Upper lobe of left lung (tissue), 4 donors: ENCODE data around the gene PRR7.

ENCODE experiments used
- CTCF ChIP-seq, 6 experiments: fragments of 450-650 bp in 4 of 6; fragments of 200-600 bp in 2 of 6; sonication (generic) in 2 of 6; IDR thresholded peaks; one replicate each; pipeline ENCODE4 v1.5.1; 2016 to 2019; ENCODE audit warnings: antibody characterized with exemption in 6 of 6
- EP300 ChIP-seq, 4 donors: sonication (generic); formaldehyde crosslinking; IDR thresholded peaks; one replicate each; pipeline ENCODE4 v1.5.1; 2017; ENCODE audit warnings: antibody characterized with exemption in 4 of 4, control low read depth in 2 of 4
- POLR2A ChIP-seq, 4 donors: fragments of 450-650 bp; IDR thresholded peaks; one replicate each; pipeline ENCODE4 v1.5.1; 2016 to 2017; ENCODE audit warnings: antibody characterized with exemption in 4 of 4, mild to moderate bottlenecking in 2 of 4
- POLR2AphosphoS5 ChIP-seq, 2 donors: sonication (generic); formaldehyde crosslinking; IDR thresholded peaks; one replicate each; pipeline ENCODE4 v1.5.1; 2017; ENCODE audit warnings: antibody characterized with exemption in 2 of 2

GRCh38 chr5:177491983-177492746, 45.6 kb downstream of the PRR7 start:
- no peak for TF ChIP-seq CTCF (IDR thresholded peaks at IDR 0.05)
- no peak for TF ChIP-seq POLR2AphosphoS5 (IDR thresholded peaks at IDR 0.05)
- no peak for TF ChIP-seq POLR2A (IDR thresholded peaks at IDR 0.05)
- TF ChIP-seq EP300 (IDR thresholded peaks at IDR 0.05) = no peak
